SK-N-SH (cell line): Measurements from ENCODE around the gene NPIPA5.

Source experiments
- CTCF ChIP-seq: fragments of 200-600 bp; sonication (generic); IDR thresholded peaks from 2 replicates; pipeline ENCODE4 v1.6.1; 2017; ENCODE audit warnings: antibody characterized with exemption, mild to moderate bottlenecking, moderate library complexity
- JUND ChIP-seq: IDR thresholded peaks from 2 replicates; pipeline ENCODE4 v1.4.0; 2012
- PBX3 ChIP-seq: IDR thresholded peaks from 2 replicates; pipeline ENCODE4; 2012

GRCh38 chr16:15403392-15403995 is 25.4 kb upstream of the NPIPA5 start:
- TF ChIP-seq CTCF (no peak), JUND (no peak), PBX3 (no peak)
